ENCODE measurements around the gene CCDC34.

DNA sequence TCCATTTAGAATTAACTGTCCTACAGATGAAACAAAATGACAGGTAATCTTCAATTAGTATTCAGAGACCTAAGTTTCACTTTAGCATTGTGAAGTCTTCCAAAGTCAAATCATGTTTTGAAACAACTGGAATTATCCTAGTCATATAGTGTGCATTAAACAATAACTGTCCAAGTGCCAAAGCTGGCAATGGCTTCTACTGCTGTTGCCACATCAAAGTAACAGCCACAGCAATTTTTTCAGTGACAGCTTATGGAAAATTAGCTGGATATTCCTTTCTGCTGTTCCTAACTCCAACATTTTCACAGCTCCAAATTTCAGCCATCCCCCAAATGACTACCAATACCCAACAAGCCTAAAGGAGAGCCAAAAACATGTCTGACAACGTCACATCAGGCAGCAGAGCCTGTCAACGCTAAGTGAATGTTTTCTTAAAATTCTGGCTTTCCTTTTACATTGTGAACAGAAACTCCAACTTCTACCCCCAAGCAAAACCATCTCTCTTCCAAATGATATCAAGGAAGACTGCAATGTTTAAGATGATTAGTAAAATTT lies 45.3 kb upstream of the CCDC34 start:
- TF ChIP-seq, protein P1, sequence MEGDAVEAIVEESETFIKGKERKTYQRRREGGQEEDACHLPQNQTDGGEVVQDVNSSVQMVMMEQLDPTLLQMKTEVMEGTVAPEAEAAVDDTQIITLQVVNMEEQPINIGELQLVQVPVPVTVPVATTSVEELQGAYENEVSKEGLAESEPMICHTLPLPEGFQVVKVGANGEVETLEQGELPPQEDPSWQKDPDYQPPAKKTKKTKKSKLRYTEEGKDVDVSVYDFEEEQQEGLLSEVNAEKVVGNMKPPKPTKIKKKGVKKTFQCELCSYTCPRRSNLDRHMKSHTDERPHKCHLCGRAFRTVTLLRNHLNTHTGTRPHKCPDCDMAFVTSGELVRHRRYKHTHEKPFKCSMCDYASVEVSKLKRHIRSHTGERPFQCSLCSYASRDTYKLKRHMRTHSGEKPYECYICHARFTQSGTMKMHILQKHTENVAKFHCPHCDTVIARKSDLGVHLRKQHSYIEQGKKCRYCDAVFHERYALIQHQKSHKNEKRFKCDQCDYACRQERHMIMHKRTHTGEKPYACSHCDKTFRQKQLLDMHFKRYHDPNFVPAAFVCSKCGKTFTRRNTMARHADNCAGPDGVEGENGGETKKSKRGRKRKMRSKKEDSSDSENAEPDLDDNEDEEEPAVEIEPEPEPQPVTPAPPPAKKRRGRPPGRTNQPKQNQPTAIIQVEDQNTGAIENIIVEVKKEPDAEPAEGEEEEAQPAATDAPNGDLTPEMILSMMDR (IDR thresholded peaks at IDR 0.05; ENCODE audit: low read length): no peak
- no peak for TF ChIP-seq EZH2phosphoT487 (IDR thresholded peaks at IDR 0.05; ENCODE audit: low read length)
- no peak for TF ChIP-seq EZH2 (optimal IDR thresholded peaks at IDR 0.05; ENCODE audit: low read depth, low read length)
